Nephron progenitor cell (in vitro differentiated cells): Measurements from ENCODE around the gene FBXL17.
A peak's percentile ranks its signal among the peaks of the same experiment; 100 is the strongest.

ENCODE experiments used
- DNase-seq: peaks from one replicate; pipeline ENCODE4 v3.0.0; 2021
- H3K27ac Mint-ChIP-seq: 2 replicates; pipeline ENCODE4 v1.8.0; 2021; ENCODE audit warnings: mild to moderate bottlenecking, moderate library complexity, mixed read lengths
- H3K27me3 Mint-ChIP-seq: 2 replicates; pipeline ENCODE4 v1.8.0; 2021; ENCODE audit warnings: mild to moderate bottlenecking, low read depth, mixed read lengths; ENCODE audit not compliant: poor library complexity
- H3K36me3 Mint-ChIP-seq: 2 replicates; pipeline ENCODE4 v1.8.0; 2021; ENCODE audit warnings: low read depth, mixed read lengths
- H3K4me1 Mint-ChIP-seq: 2 replicates; pipeline ENCODE4 v1.8.0; 2021; ENCODE audit warnings: mixed read lengths
- H3K4me3 Mint-ChIP-seq: 2 replicates; pipeline ENCODE4 v1.8.0; 2021; ENCODE audit warnings: mild to moderate bottlenecking, moderate library complexity, mixed read lengths
- H3K9me3 Mint-ChIP-seq: 2 replicates; pipeline ENCODE4 v1.8.0; 2021; ENCODE audit warnings: mild to moderate bottlenecking, moderate library complexity, mixed read lengths
- CTCF ChIP-seq: fragments of 200-600 bp; sonication (generic); IDR thresholded peaks from 2 replicates; pipeline ENCODE4 v1.5.0; 2021; ENCODE audit warnings: antibody characterized with exemption

FBXL17 gene

GRCh38 chr5:107894361-107894760, 487.5 kb downstream of the FBXL17 start:
- no peak overlapping the region for H3K27ac Mint-ChIP-seq
- TF ChIP-seq CTCF, result no peak
- H3K36me3 Mint-ChIP-seq, result peaks cover 9% of the 10 kb centered on the region
- H3K27me3 Mint-ChIP-seq, result no peaks in the 10 kb centered on the region
- H3K4me1 Mint-ChIP-seq, result peaks cover 4% of the 10 kb centered on the region
- DNase-seq, result no peak
- H3K9me3 Mint-ChIP-seq, result no peaks in the 10 kb centered on the region
- no peak overlapping the region for H3K4me3 Mint-ChIP-seq

GRCh38 chr5:107893642-107894041, 488.3 kb downstream of the FBXL17 start:
- Mint-ChIP-seq H3K9me3 (no peaks in the 10 kb centered on the region), H3K27me3 (no peaks in the 10 kb centered on the region), H3K27ac (no peak overlapping the region), H3K4me1 (peaks cover 10% of the 10 kb centered on the region), H3K36me3 (peaks cover 6% of the 10 kb centered on the region), H3K4me3 (no peak overlapping the region)
- TF ChIP-seq CTCF, result no peak
- DNase-seq, result no peak

- H3K4me3 Mint-ChIP-seq, result no peak overlapping the region
- H3K9me3 Mint-ChIP-seq, result no peaks in the 10 kb centered on the region
- TF ChIP-seq CTCF, result no peak
These were observed 492.5 kb downstream of the FBXL17 start for GRCh38 chr5:107889387-107889786.

GRCh38 chr5:107888541-107888940, 493.4 kb downstream of the FBXL17 start:
- no peak for DNase-seq
- Mint-ChIP-seq H3K27ac (no peak overlapping the region), H3K36me3 (no peaks in the 10 kb centered on the region), H3K4me3 (no peak overlapping the region), H3K27me3 (no peaks in the 10 kb centered on the region), H3K4me1 (peaks cover 56% of the 10 kb centered on the region), H3K9me3 (no peaks in the 10 kb centered on the region)
- no peak for TF ChIP-seq CTCF

More at GRCh38 chr5:107889387-107889786, 492.5 kb downstream of the FBXL17 start:
- Mint-ChIP-seq H3K4me1 (peaks cover 50% of the 10 kb centered on the region), H3K27ac (peak overlapping the region; percentile 97), H3K36me3 (no peaks in the 10 kb centered on the region), H3K27me3 (no peaks in the 10 kb centered on the region)
- DNase-seq, result peak; percentile 17

GRCh38 chr5:107887166-107887943, 494.5 kb downstream of the FBXL17 start:
- H3K9me3 Mint-ChIP-seq, result no peaks in the 10 kb centered on the region
- H3K27me3 Mint-ChIP-seq, result no peaks in the 10 kb centered on the region
- TF ChIP-seq CTCF, result no peak
- H3K4me3 Mint-ChIP-seq, result no peak overlapping the region
- peaks cover 63% of the 10 kb centered on the region for H3K4me1 Mint-ChIP-seq
- no peak for DNase-seq
- no peaks in the 10 kb centered on the region for H3K36me3 Mint-ChIP-seq
- H3K27ac Mint-ChIP-seq, result peak overlapping the region; percentile 18

GRCh38 chr5:107885601-107886000, 496.3 kb downstream of the FBXL17 start:
- H3K27ac Mint-ChIP-seq, result no peak overlapping the region
- no peaks in the 10 kb centered on the region for H3K27me3 Mint-ChIP-seq
- no peak for DNase-seq
- H3K4me1 Mint-ChIP-seq, result peaks cover 63% of the 10 kb centered on the region
- H3K36me3 Mint-ChIP-seq, result no peaks in the 10 kb centered on the region
- H3K4me3 Mint-ChIP-seq, result no peak overlapping the region
- H3K9me3 Mint-ChIP-seq, result no peaks in the 10 kb centered on the region
- TF ChIP-seq CTCF, result no peak
